IgD-negative memory B cell (primary cell): ENCODE measurements around the gene USP14. TPM values are rescaled to one million over a fixed set of nuclear protein-coding genes. Genes with fewer than 3 reads are reported as not detected.
A peak's percentile ranks its signal among the peaks of the same experiment; 100 is the strongest.

ENCODE experiments used
- H3K27ac Mint-ChIP-seq, 3 donors: one replicate each; pipeline ENCODE4 v1.8.0; 2020 to 2022; ENCODE audit warnings: mild to moderate bottlenecking in 3 of 3, mixed read lengths in 3 of 3, moderate library complexity in 1 of 3
- H3K27me3 Mint-ChIP-seq: one replicate; pipeline ENCODE4 v1.8.0; 2021; ENCODE audit warnings: mixed read lengths
- H3K36me3 Mint-ChIP-seq: one replicate; pipeline ENCODE4 v1.8.0; 2020; ENCODE audit warnings: mild to moderate bottlenecking, mixed read lengths
- H3K4me1 Mint-ChIP-seq, 3 donors: one replicate each; pipeline ENCODE4 v1.8.0; 2020 to 2022; ENCODE audit warnings: mixed read lengths in 3 of 3, mild to moderate bottlenecking in 1 of 3
- H3K4me3 Mint-ChIP-seq, 4 donors: one replicate each; pipeline ENCODE4 v1.8.0; 2020 to 2022; ENCODE audit warnings: mild to moderate bottlenecking in 4 of 4, mixed read lengths in 4 of 4, moderate library complexity in 3 of 4
- H3K9me3 Mint-ChIP-seq, 3 donors: one replicate each; pipeline ENCODE4 v1.8.0; 2020 to 2021; ENCODE audit warnings: mixed read lengths in 3 of 3, mild to moderate bottlenecking in 1 of 3
- polyA plus RNA-seq: library from polyadenylated mRNA; unstranded; fragments of 300-500 nt; fragmentation: Illumina TruSeq; gene quantifications from one replicate; pipeline ENCODE4 v1.2.3, GENCODE V29; 2021

Gene USP14
- polyA plus RNA-seq, 1 donor from 2014 or later: 28.8 TPM

- Mint-ChIP-seq H3K36me3 (peaks cover 16% of the 10 kb centered on the region), H3K27ac (no peak overlapping the region)
Observed at GRCh38 chr18:195651-196050, 37.3 kb downstream of the USP14 start.

DNA sequence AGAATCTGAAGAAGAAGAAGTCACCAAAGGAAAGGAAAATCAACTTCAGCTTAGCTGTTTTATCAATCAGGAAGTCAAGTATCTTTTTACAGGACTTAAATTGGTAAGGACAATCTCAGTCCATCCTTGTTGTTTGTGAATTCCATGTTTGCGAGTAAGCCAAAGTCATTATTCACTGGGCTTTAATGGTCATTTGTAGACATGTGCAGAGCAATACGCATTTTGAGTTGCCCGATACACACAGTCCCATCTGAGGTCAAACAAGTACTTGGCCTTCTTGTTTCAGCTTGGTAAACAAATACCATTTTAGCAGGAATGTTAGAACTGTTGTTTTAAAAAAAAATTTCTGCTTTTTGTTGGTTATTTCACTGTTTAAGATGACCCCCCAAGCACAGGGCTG lies 40.9 kb downstream of the USP14 start:
- Mint-ChIP-seq H3K4me1 (peaks cover 0 to 3% (median 0%) of the 10 kb centered on the region in 3 donors), H3K4me3 (no peak overlapping the region), H3K27me3 (no peaks in the 10 kb centered on the region), H3K36me3 (peaks cover 13% of the 10 kb centered on the region), H3K9me3 (no peaks in the 10 kb centered on the region), H3K27ac (no peak overlapping the region)

More at GRCh38 chr18:195651-196050, 37.3 kb downstream of the USP14 start:
- Mint-ChIP-seq H3K4me1 (peaks cover 0 to 3% (median 0%) of the 10 kb centered on the region in 3 donors), H3K9me3 (no peaks in the 10 kb centered on the region), H3K27me3 (no peaks in the 10 kb centered on the region), H3K4me3 (no peak overlapping the region)

DNA sequence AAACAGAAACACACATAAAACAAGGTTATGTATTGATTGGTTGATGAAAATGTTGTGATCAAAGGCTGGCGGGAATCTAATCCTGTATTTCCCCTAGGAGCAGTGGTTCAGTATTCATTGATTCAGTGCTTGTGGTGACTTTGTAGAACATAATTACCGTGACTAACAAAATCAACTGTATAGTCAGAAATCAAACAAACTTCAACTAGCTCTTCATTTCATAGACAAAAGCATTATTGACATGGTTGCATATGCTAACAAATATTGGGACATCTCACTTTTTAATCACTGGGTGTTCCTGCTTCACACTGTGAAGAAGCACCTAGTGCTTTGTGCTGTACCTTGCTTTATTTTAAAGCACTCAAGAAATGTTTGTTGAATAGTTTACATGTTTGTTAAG lies 41.4 kb downstream of the USP14 start:
- H3K36me3 Mint-ChIP-seq: peaks cover 13% of the 10 kb centered on the region
- H3K9me3 Mint-ChIP-seq: no peaks in the 10 kb centered on the region
- peaks cover 0 to 3% (median 0%) of the 10 kb centered on the region in 3 donors for H3K4me1 Mint-ChIP-seq
- H3K27ac Mint-ChIP-seq: no peak overlapping the region
- H3K4me3 Mint-ChIP-seq: no peak overlapping the region
- no peaks in the 10 kb centered on the region for H3K27me3 Mint-ChIP-seq

DNA sequence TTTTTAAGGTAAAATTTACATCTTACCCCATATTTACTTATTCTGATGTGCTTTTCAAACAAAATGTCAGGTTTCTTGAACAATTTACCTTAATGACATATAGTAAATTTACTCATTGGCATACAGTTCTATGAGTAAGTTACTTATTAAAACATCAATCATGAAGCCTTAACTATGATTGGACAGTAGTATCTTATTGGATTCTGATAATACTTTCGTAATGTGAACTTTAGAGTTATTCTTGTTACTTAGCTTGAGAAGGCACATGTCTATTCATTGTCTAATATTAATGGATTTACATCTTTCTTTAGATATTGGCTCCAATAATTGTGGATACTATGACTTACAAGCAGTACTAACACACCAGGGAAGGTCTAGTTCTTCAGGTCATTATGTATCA lies 51.7 kb downstream of the USP14 start:
- no peak overlapping the region for H3K4me3 Mint-ChIP-seq
- peaks cover 12% of the 10 kb centered on the region for H3K36me3 Mint-ChIP-seq
- H3K27me3 Mint-ChIP-seq: no peaks in the 10 kb centered on the region
- H3K4me1 Mint-ChIP-seq: peaks cover 0 to 1% (median 0%) of the 10 kb centered on the region in 3 donors
- H3K27ac Mint-ChIP-seq: no peak overlapping the region
- no peaks in the 10 kb centered on the region for H3K9me3 Mint-ChIP-seq

DNA sequence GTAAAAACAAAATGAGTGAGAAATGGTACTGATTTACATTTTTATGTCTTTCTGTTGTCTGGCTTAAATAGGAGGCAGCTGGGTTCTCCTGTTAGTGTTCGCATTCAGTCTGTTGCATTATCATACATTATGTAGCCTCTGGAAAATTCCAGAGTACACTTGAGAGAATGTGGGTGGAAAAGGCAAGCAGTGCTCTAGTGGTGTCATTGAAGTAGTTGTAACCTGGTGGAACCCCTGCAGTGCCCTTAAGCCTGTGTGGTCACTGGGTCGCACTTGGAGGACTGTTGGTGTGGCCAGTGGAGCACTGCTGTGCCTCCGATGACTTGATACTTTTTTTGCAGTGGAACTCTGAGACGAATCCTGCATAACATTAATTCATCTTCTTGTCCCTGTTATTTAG lies 52.4 kb downstream of the USP14 start:
- H3K27ac Mint-ChIP-seq: peak overlapping the region in 1 of 3 donors; percentile 39
- peaks cover 0 to 1% (median 0%) of the 10 kb centered on the region in 3 donors for H3K4me1 Mint-ChIP-seq
- peaks cover 5% of the 10 kb centered on the region for H3K36me3 Mint-ChIP-seq
- H3K4me3 Mint-ChIP-seq: no peak overlapping the region
- H3K27me3 Mint-ChIP-seq: no peaks in the 10 kb centered on the region
- H3K9me3 Mint-ChIP-seq: no peaks in the 10 kb centered on the region

GRCh38 chr18:211582-211981 lies 53.2 kb downstream of the USP14 start:
- no peaks in the 10 kb centered on the region for H3K9me3 Mint-ChIP-seq
- H3K27ac Mint-ChIP-seq: no peak overlapping the region
- H3K4me1 Mint-ChIP-seq: no peaks in the 10 kb centered on the region
- H3K4me3 Mint-ChIP-seq: no peak overlapping the region
- peaks cover 3% of the 10 kb centered on the region for H3K36me3 Mint-ChIP-seq
- no peaks in the 10 kb centered on the region for H3K27me3 Mint-ChIP-seq

DNA sequence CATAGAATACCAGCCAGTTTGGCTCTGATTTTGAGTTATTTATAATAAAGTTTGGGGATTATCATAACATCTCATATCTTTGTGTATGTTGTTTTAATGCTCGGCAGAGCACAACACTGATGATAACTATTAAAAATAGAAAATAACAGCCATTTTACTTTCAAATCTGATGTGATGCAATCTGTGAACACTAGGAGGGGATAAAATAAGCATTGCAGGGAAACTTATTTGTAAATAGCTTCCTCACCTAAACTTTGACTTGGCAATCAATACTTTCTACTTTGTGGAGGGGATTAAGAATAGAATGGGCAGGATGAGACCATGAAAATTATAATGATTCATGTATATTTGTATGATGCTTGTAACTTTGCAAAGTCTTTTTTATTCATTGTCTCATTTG lies 54.4 kb downstream of the USP14 start:
- Mint-ChIP-seq H3K27ac (peak overlapping the region in 1 of 3 donors; percentile 1), H3K4me1 (no peaks in the 10 kb centered on the region), H3K4me3 (no peak overlapping the region)

GRCh38 chr18:213505-213904 lies 55.1 kb downstream of the USP14 start:
- Mint-ChIP-seq H3K4me1 (no peaks in the 10 kb centered on the region), H3K27ac (no peak overlapping the region), H3K36me3 (peaks cover 3% of the 10 kb centered on the region), H3K27me3 (no peaks in the 10 kb centered on the region), H3K4me3 (no peak overlapping the region), H3K9me3 (no peaks in the 10 kb centered on the region)

More for the DNA sequence above, 54.4 kb downstream of the USP14 start:
- Mint-ChIP-seq H3K9me3 (no peaks in the 10 kb centered on the region), H3K36me3 (peaks cover 3% of the 10 kb centered on the region), H3K27me3 (no peaks in the 10 kb centered on the region)

DNA sequence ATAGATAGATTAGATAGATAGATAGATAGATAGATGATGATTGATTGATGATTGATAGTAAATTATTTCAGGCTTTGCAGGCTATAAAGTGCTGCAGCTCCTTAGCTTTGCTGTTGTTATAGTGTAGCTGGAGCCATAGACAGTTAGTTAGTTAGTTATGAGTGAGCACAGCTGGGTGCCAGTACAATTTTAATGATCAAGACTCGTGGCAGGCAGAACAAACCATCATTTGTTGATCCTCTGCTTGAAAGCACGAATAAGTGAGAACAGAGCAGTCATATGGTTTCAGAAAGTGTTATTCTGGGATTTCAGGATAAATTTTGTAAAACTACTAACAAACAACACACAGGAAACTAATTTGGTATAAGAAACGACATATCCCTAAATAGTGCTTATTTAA lies 55.6 kb downstream of the USP14 start:
- H3K27ac Mint-ChIP-seq: no peak overlapping the region
- H3K9me3 Mint-ChIP-seq: no peaks in the 10 kb centered on the region
- H3K4me3 Mint-ChIP-seq: no peak overlapping the region
- no peaks in the 10 kb centered on the region for H3K4me1 Mint-ChIP-seq
- peaks cover 3% of the 10 kb centered on the region for H3K36me3 Mint-ChIP-seq
- H3K27me3 Mint-ChIP-seq: no peaks in the 10 kb centered on the region

DNA sequence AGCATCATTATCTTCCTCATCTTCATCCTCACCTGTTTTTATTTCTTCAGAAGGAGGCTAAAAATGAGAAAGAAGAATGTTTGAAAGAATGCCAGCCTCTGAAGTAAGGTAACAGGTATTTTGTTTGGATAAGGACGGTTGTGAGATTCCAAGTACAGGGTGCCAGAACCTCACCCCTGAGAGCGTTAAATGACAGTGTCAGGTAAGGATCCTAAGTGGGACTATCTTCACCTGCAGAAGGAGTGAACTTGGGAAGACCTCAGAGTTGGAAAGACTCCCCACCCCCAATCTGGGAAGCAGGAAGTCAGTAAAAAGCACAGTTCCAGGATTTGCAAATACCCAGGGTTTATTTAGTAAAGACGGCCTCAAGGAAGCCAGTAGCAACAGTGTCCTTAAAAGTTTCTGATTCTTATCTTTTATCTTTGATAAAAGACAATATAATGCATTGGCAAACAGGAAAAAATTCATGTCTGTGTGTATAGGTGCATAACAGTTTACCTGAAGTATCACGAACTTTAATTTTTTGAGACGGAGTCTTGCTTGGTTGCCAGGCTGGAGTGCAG lies 57.2 kb downstream of the USP14 start:
- Mint-ChIP-seq H3K36me3 (peaks cover 2% of the 10 kb centered on the region), H3K27me3 (no peaks in the 10 kb centered on the region), H3K27ac (no peak overlapping the region), H3K4me3 (no peak overlapping the region), H3K9me3 (no peaks in the 10 kb centered on the region), H3K4me1 (no peaks in the 10 kb centered on the region)

DNA sequence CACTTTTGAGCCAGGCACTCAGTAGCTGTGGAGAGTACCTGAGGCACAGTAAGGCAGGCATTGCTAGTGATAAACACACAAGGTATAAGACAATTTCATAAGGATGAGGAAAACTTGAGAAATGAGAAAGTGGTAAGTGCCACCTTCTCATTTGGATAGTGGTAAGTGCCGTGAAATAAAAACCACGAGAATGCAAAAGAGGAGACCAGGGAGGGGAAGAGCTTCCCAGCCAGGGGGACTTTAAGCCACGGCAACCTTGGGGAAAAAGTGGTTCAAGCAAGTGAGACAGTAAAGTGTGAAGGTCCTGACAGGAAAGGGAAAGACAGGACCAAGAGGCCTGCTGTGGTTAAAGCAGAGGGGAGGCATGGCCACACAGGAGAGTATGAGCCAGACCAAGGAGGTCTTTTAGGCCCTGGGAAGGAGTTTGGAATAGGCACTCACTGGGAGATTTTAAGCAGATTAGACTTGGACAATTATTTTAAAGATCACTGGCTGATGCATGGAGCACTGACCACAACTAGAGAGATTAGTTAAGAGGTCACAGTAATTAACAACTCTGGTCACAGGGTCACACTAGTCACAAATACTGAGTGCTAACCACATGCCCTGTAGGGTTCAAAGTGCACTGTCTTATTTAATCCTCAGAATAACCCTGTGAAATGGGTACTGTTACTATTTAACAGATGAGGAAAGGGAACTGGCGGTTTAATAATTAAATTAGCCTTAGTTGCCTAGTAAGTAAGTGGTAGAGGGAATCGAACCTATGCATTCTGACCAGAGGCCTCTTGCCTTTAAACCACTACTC lies 59.4 kb downstream of the USP14 start:
- Mint-ChIP-seq H3K4me3 (no peak overlapping the region), H3K9me3 (no peaks in the 10 kb centered on the region), H3K36me3 (peaks cover 2% of the 10 kb centered on the region), H3K27ac (peak overlapping the region in 1 of 3 donors; percentile 27), H3K4me1 (no peaks in the 10 kb centered on the region), H3K27me3 (no peaks in the 10 kb centered on the region)

- no peaks in the 10 kb centered on the region for H3K9me3 Mint-ChIP-seq
- H3K4me1 Mint-ChIP-seq: no peaks in the 10 kb centered on the region
- no peak overlapping the region for H3K27ac Mint-ChIP-seq
- no peak overlapping the region for H3K4me3 Mint-ChIP-seq
- no peaks in the 10 kb centered on the region for H3K27me3 Mint-ChIP-seq
- H3K36me3 Mint-ChIP-seq: no peaks in the 10 kb centered on the region
Observed at GRCh38 chr18:220708-221107, 62.4 kb downstream of the USP14 start.

DNA sequence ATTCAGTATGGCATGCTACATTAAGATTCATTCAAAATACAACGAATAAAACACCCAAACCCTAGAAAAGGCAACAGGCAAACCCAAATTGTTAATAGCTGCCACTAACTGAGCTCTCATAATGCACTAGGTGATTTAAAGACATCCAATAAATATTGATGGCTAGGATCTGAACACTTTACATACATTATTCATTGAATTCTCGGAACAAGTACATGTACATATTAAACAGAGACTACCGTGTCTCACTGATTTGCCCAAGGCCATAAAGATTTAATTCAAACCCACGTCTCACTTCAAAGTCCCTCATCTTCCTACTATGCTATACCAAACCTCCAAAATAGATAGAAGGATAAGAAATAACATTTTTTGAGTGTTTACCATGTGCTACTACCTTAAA lies 67.4 kb downstream of the USP14 start:
- Mint-ChIP-seq H3K9me3 (no peaks in the 10 kb centered on the region), H3K27me3 (no peaks in the 10 kb centered on the region), H3K27ac (no peak overlapping the region), H3K4me3 (no peak overlapping the region), H3K36me3 (peaks cover 6% of the 10 kb centered on the region), H3K4me1 (peaks cover 0 to 1% (median 0%) of the 10 kb centered on the region in 3 donors)

GRCh38 chr18:227374-227773 lies 69.0 kb downstream of the USP14 start:
- Mint-ChIP-seq H3K9me3 (no peaks in the 10 kb centered on the region), H3K27me3 (no peaks in the 10 kb centered on the region), H3K27ac (no peak overlapping the region), H3K4me1 (peaks cover 0 to 1% (median 0%) of the 10 kb centered on the region in 3 donors), H3K36me3 (peaks cover 6% of the 10 kb centered on the region), H3K4me3 (no peak overlapping the region)

- Mint-ChIP-seq H3K36me3 (peaks cover 6% of the 10 kb centered on the region), H3K27me3 (no peaks in the 10 kb centered on the region), H3K9me3 (no peaks in the 10 kb centered on the region), H3K27ac (no peak overlapping the region), H3K4me1 (peaks cover 0 to 1% (median 0%) of the 10 kb centered on the region in 3 donors), H3K4me3 (no peak overlapping the region)
Observed at GRCh38 chr18:227902-228301, 69.5 kb downstream of the USP14 start.

DNA sequence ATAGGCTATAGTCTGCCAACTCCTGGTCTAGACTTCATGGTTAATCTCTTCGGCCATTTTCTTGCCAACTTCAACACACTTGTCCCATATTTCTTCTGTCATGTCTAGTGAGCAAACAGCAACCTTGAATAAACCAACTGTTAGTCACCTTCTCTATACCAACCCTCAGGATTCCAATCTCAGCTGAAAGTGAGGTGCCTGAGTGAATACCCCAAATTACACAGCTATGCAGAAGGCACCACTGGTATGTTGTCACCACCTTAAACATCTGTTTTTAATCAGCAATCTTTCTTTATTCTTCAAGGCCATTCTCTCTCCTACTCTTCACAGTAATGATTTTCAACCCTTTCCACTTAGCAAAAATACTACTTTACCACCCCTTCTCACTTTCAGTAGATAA lies 70.2 kb downstream of the USP14 start:
- H3K4me3 Mint-ChIP-seq: no peak overlapping the region
- no peaks in the 10 kb centered on the region for H3K9me3 Mint-ChIP-seq
- no peaks in the 10 kb centered on the region for H3K27me3 Mint-ChIP-seq
- H3K36me3 Mint-ChIP-seq: peaks cover 6% of the 10 kb centered on the region
- H3K27ac Mint-ChIP-seq: peak overlapping the region in 1 of 3 donors; percentile 54
- H3K4me1 Mint-ChIP-seq: peaks cover 0 to 1% (median 0%) of the 10 kb centered on the region in 3 donors
